Activated CD8-positive, alpha-beta memory T cell treated with anti-CD3 and anti-CD28 coated beads for 24 hours (primary cell): Measurements from ENCODE around the gene PLET1.

ENCODE experiments used
- DNase-seq: peaks from one replicate; pipeline ENCODE4 v3.0.0-alpha.2; 2020

PLET1 gene

GRCh38 chr11:112280268-112281126 is 19.8 kb upstream of the PLET1 start:
- peak; percentile 86 for DNase-seq

GRCh38 chr11:112279901-112280267 is 19.2 kb upstream of the PLET1 start:
- DNase-seq: peak; percentile 92

GRCh38 chr11:112278803-112279202 is 18.1 kb upstream of the PLET1 start:
- no peak for DNase-seq

- DNase-seq: no peak
Measured at GRCh38 chr11:112277941-112278340, 17.3 kb upstream of the PLET1 start.

- DNase-seq: no peak
Measured at GRCh38 chr11:112277029-112277428, 16.4 kb upstream of the PLET1 start.

GRCh38 chr11:112274007-112274783 is 13.5 kb upstream of the PLET1 start:
- no peak for DNase-seq

GRCh38 chr11:112273066-112273465 is 12.4 kb upstream of the PLET1 start:
- DNase-seq: no peak

GRCh38 chr11:112271242-112271641 is 10.6 kb upstream of the PLET1 start:
- no peak for DNase-seq

- DNase-seq: no peak
Measured at GRCh38 chr11:112270551-112271180, 10.0 kb upstream of the PLET1 start.

GRCh38 chr11:112269139-112269538 is 8.5 kb upstream of the PLET1 start:
- no peak for DNase-seq

- DNase-seq: no peak
Measured at GRCh38 chr11:112268406-112268805, 7.7 kb upstream of the PLET1 start.

- DNase-seq: no peak
Measured at GRCh38 chr11:112267188-112267591, 6.5 kb upstream of the PLET1 start.

- no peak for DNase-seq
Measured at GRCh38 chr11:112266410-112266778, 5.7 kb upstream of the PLET1 start.

- no peak for DNase-seq
Measured at GRCh38 chr11:112265659-112266409, 5.2 kb upstream of the PLET1 start.

GRCh38 chr11:112255067-112255720 is 5.5 kb downstream of the PLET1 start:
- DNase-seq: no peak

GRCh38 chr11:112253605-112254242 is 6.9 kb downstream of the PLET1 start:
- no peak for DNase-seq

GRCh38 chr11:112249871-112250610 is 10.6 kb downstream of the PLET1 start:
- DNase-seq: no peak

- no peak for DNase-seq
Measured at GRCh38 chr11:112248201-112248600, 12.5 kb downstream of the PLET1 start.

GRCh38 chr11:112247201-112247600 is 13.5 kb downstream of the PLET1 start:
- no peak for DNase-seq

- DNase-seq: no peak
Measured at GRCh38 chr11:112241486-112241885, 19.2 kb downstream of the PLET1 start.

- DNase-seq: no peak
Measured at GRCh38 chr11:112238041-112238440, 22.6 kb downstream of the PLET1 start.
